H1 (cell line): Measurements from ENCODE around the gene FBXO28. TPM values are rescaled to one million over a fixed set of nuclear protein-coding genes. Genes with fewer than 3 reads are reported as not detected.

Experiments
- CTCF ChIA-PET: fragments of 300-600 bp; sonication (Branson Sonifier 250); formaldehyde crosslinking; loops from one replicate; lab custom pipeline; 2021; ENCODE audit not compliant: partially characterized antibody; lab: Charles Lee
- POLR2A ChIA-PET: fragments of 300-600 bp; sonication (Branson Sonifier 250); formaldehyde crosslinking; loops from one replicate; lab custom pipeline; 2021; ENCODE audit warnings: inconsistent platforms; ENCODE audit not compliant: partially characterized antibody; lab: Charles Lee
- DNase-seq, 2 experiments: peaks; one replicate each; pipeline versions ENCODE4 v3.0.0 to v3.0.0-alpha.2; 2010 to 2022; ENCODE audit warnings: low spot score in 2 of 2, low read depth in 1 of 2, mixed read lengths in 1 of 2
- FAIRE-seq: peaks from 2 replicates; lab custom pipeline; 2011; peaks lifted over from hg19 to GRCh38; lab: Jason Lieb, UNC
- H2AFZ ChIP-seq: 2 replicates; pipeline ENCODE4 v1.8.1; 2012; ENCODE audit warnings: low read length, inconsistent platforms
- H2AK5ac ChIP-seq: 2 replicates; pipeline ENCODE4 v1.6.1; 2013; ENCODE audit warnings: low read depth, low read length
- H2BK120ac ChIP-seq: replicated peaks from 2 replicates; pipeline ENCODE3; 2013; ENCODE audit warnings: low read depth, low read length, inconsistent platforms
- H2BK12ac ChIP-seq: 2 replicates; pipeline ENCODE4 v1.6.1; 2013; ENCODE audit warnings: low read depth, low read length
- H2BK15ac ChIP-seq: 2 replicates; pipeline ENCODE4 v1.6.1; 2013; ENCODE audit warnings: low read length
- H2BK20ac ChIP-seq: 2 replicates; pipeline ENCODE4 v1.6.1; 2013; ENCODE audit warnings: low read length
- H2BK5ac ChIP-seq: 2 replicates; pipeline ENCODE4 v1.6.1; 2013; ENCODE audit warnings: low read depth, low read length
- H3K14ac ChIP-seq: 2 replicates; pipeline ENCODE4 v1.6.1; 2013; ENCODE audit warnings: inconsistent platforms; ENCODE audit not compliant: insufficient read length
- H3K18ac ChIP-seq: 2 replicates; pipeline ENCODE4 v1.6.1; 2013; ENCODE audit warnings: low read length; ENCODE audit errors: extremely low read depth
- H3K23ac ChIP-seq: 2 replicates; pipeline ENCODE4 v1.6.1; 2013; ENCODE audit warnings: inconsistent platforms; ENCODE audit not compliant: insufficient read length
- H3K23me2 ChIP-seq: 2 replicates; pipeline ENCODE4 v1.6.1; 2013; ENCODE audit warnings: low read depth, low read length
- H3K27ac ChIP-seq: 2 replicates; pipeline ENCODE4 v1.6.1; 2011; ENCODE audit warnings: low read depth, low read length, inconsistent platforms
- H3K27me3 ChIP-seq, 4 experiments: replicated peaks in 1 of 4; 1 replicate in 1 of 4; 2 replicates in 3 of 4; pipeline versions ENCODE4 v1.6.1 to v1.8.1; 2011 to 2013; ENCODE audit warnings: low read length in 3 of 4, mild to moderate bottlenecking in 3 of 4, inconsistent platforms in 2 of 4, mixed read lengths in 2 of 4, moderate library complexity in 1 of 4; ENCODE audit not compliant: control insufficient read depth in 3 of 4, insufficient read depth in 3 of 4; ENCODE audit errors: extremely low read depth in 1 of 4
- H3K36me3 ChIP-seq, 4 experiments: 2 replicates each; pipeline versions ENCODE4 v1.6.1 to v1.8.1; 2011 to 2013; ENCODE audit warnings: mild to moderate bottlenecking in 4 of 4, low read length in 3 of 4, moderate library complexity in 2 of 4, control low read depth in 1 of 4, inconsistent platforms in 1 of 4; ENCODE audit not compliant: insufficient read depth in 4 of 4, control insufficient read depth in 2 of 4
- H3K4ac ChIP-seq: replicated peaks from 2 replicates; pipeline ENCODE3; 2013; ENCODE audit warnings: low read length, low read depth, mixed read lengths, inconsistent platforms; ENCODE audit not compliant: insufficient read length
- H3K4me1 ChIP-seq, 4 experiments: replicated peaks in 1 of 4; 1 replicate in 1 of 4; 2 replicates in 3 of 4; pipeline versions ENCODE4 v1.6.1 to v1.8.1; 2011 to 2013; ENCODE audit warnings: low read length in 3 of 4, inconsistent platforms in 2 of 4, mixed read lengths in 1 of 4; ENCODE audit not compliant: insufficient read depth in 4 of 4, control insufficient read depth in 3 of 4
- H3K4me2 ChIP-seq, 2 experiments: 2 replicates each; pipeline versions ENCODE4 v1.6.1 to v1.8.1; 2011 to 2013; ENCODE audit warnings: low read depth in 2 of 2, low read length in 2 of 2, control low read depth in 1 of 2, inconsistent platforms in 1 of 2, mild to moderate bottlenecking in 1 of 2; ENCODE audit not compliant: insufficient read depth in 1 of 2
- H3K4me3 ChIP-seq, 4 experiments: fragments of 200-600, 300-600 bp in 1 of 4; sonication (generic), shearing (Covaris generic), sonication (Bioruptor Twin) in 1 of 4; 2 replicates each; pipeline versions ENCODE4 v1.5.1 to v1.8.1; 2011 to 2016; ENCODE audit warnings: low read length in 4 of 4, low read depth in 3 of 4, control low read depth in 2 of 4, inconsistent platforms in 2 of 4, mild to moderate bottlenecking in 2 of 4, mixed read lengths in 1 of 4, moderate library complexity in 1 of 4; ENCODE audit not compliant: insufficient read depth in 2 of 4; ENCODE audit errors: extremely low read depth in 1 of 4
- H3K56ac ChIP-seq: replicated peaks from 2 replicates; pipeline ENCODE3; 2013; ENCODE audit warnings: low read depth, mild to moderate bottlenecking, mixed read lengths, low read length, inconsistent platforms; ENCODE audit not compliant: insufficient read length
- H3K79me1 ChIP-seq: 2 replicates; pipeline ENCODE4 v1.6.1; 2013; ENCODE audit warnings: low read depth, low read length, control low read depth
- H3K79me2 ChIP-seq, 2 experiments: 2 replicates each; pipeline versions ENCODE4 v1.6.1 to v1.8.1; 2012 to 2013; ENCODE audit warnings: low read length in 2 of 2, mild to moderate bottlenecking in 2 of 2, inconsistent platforms in 1 of 2; ENCODE audit not compliant: insufficient read depth in 2 of 2, control insufficient read depth in 1 of 2
- H3K9ac ChIP-seq, 4 experiments: replicated peaks in 1 of 4; 1 replicate in 1 of 4; 2 replicates in 3 of 4; pipeline versions ENCODE4 v1.6.1 to v1.8.1; 2011 to 2013; ENCODE audit warnings: low read depth in 3 of 4, low read length in 3 of 4, control low read depth in 2 of 4, mild to moderate bottlenecking in 2 of 4, moderate library complexity in 2 of 4, inconsistent platforms in 1 of 4; ENCODE audit errors: extremely low read depth in 1 of 4
- H3K9me3 ChIP-seq, 2 experiments: 2 replicates each; pipeline versions ENCODE4 v1.6.1 to v1.8.1; 2012 to 2013; ENCODE audit warnings: mild to moderate bottlenecking in 2 of 2, moderate library complexity in 2 of 2, control low read depth in 1 of 2, inconsistent platforms in 1 of 2, low read depth in 1 of 2, low read length in 1 of 2, mixed read lengths in 1 of 2; ENCODE audit not compliant: insufficient read depth in 2 of 2
- H4K20me1 ChIP-seq, 2 experiments: replicated peaks in 1 of 2; 2 replicates each; pipeline versions ENCODE3 to v1.8.1; 2011 to 2013; ENCODE audit warnings: inconsistent platforms in 2 of 2, low read length in 2 of 2, mild to moderate bottlenecking in 1 of 2; ENCODE audit not compliant: insufficient read depth in 2 of 2, control insufficient read depth in 1 of 2
- H4K5ac ChIP-seq: 2 replicates; pipeline ENCODE4 v1.6.1; 2013; ENCODE audit warnings: low read length, low read depth, mixed read lengths, inconsistent platforms; ENCODE audit not compliant: insufficient read length
- H4K8ac ChIP-seq: 2 replicates; pipeline ENCODE4 v1.8.0; 2013; ENCODE audit warnings: mild to moderate bottlenecking, moderate library complexity, low read length, inconsistent platforms; ENCODE audit not compliant: insufficient read depth; ENCODE audit errors: extremely low read depth
- H4K91ac ChIP-seq: replicated peaks from 2 replicates; pipeline ENCODE3; 2013; ENCODE audit warnings: low read length, mixed read lengths, inconsistent platforms; ENCODE audit not compliant: insufficient read length
- SIN3A ChIP-seq, 2 experiments: IDR thresholded peaks in 1 of 2; conservative IDR thresholded peaks in 1 of 2; 2 replicates each; pipeline ENCODE4 v1.6.1; 2011 to 2012; ENCODE audit warnings: low read length in 2 of 2, improper control_type of control experiment in 1 of 2, low read depth in 1 of 2, mild to moderate bottlenecking in 1 of 2
- WGBS, 2 experiments: shearing (Covaris generic) in 1 of 2; methylation state at CpG; one replicate each; pipeline versions ENCODE4 v1.1.6 to v1.1.7; 2013 to 2015; ENCODE audit warnings: low lambda C conversion rate in 2 of 2, mixed read lengths in 2 of 2, inconsistent platforms in 1 of 2, low coverage in 1 of 2, missing lambda C conversion rate in 1 of 2; ENCODE audit not compliant: insufficient replicate concordance in 2 of 2, insufficient coverage in 1 of 2, insufficient read length in 1 of 2; ENCODE audit errors: extremely low coverage in 1 of 2, missing lambda C conversion rate in 1 of 2; 5-methylcytosine and 5-hydroxymethylcytosine counted together
- polyA plus RNA-seq, 7 experiments: library from polyadenylated mRNA; depleted of rRNA in 3 of 7; stranded (reverse) in 5 of 7; unstranded in 2 of 7; fragments of >200 nt in 5 of 7; fragments of 200-250 nt in 2 of 7; gene quantifications; 1 replicate in 5 of 7; 2 replicates in 1 of 7; 4 replicates in 1 of 7; pipeline versions ENCODE4 v1.2.1 to v1.2.3, GENCODE V29; 2011 to 2013; ENCODE audit warnings: missing spikeins in 2 of 7, mixed read lengths in 2 of 7
- total RNA-seq: library from RNA; stranded (reverse); fragmentation: NEBNext Ultra II Directional; extraction: Animal tissue kit (Norgen Biotek cat#: 25700); gene quantifications from 2 replicates; pipeline ENCODE4 v1.2.1, GENCODE V29; 2021

The FBXO28 gene
- total and polyA plus RNA-seq, 2 of the 8 experiments (the other 6 are each of a cell fraction or from before 2014, with no cell fraction given): 10.3 to 42.5 TPM

- Histone ChIP-seq H3K4me3 (no peak overlapping the region), H3K14ac (no peak overlapping the region), H2AK5ac (no peak overlapping the region), H3K9me3 (no peaks in the 10 kb centered on the region; a peak in 1 of 4 replicates), H3K23ac (no peak overlapping the region), H3K4ac (no peak overlapping the region), H3K36me3 (no peaks in the 10 kb centered on the region), H2BK5ac (no peak overlapping the region), H3K79me2 (no peaks in the 10 kb centered on the region), H4K5ac (no peak overlapping the region), H4K8ac (no peak overlapping the region), H3K4me1 (no peaks in the 10 kb centered on the region), H4K20me1 (no peaks in the 10 kb centered on the region), H3K9ac (no peak overlapping the region), H4K91ac (no peak overlapping the region), H3K27ac (no peak overlapping the region), H3K4me2 (no peak overlapping the region), H2BK15ac (no peak overlapping the region), H2BK120ac (no peak overlapping the region), H3K18ac (no peak overlapping the region), H2BK12ac (no peak overlapping the region), H3K23me2 (0 out of 2 replicates have a peak, but pooled peaks cover 1% of the 10 kb centered on the region), H3K79me1 (no peaks in the 10 kb centered on the region), H2AFZ (no peak overlapping the region), H3K27me3 (no peaks in the 10 kb centered on the region), H2BK20ac (no peak overlapping the region), H3K56ac (no peak overlapping the region)
- no peak for TF ChIP-seq SIN3A (conservative IDR thresholded peaks at IDR 0.05 in 1 of 2, IDR thresholded peaks at IDR 0.05 in 1 of 2; ENCODE audit: low read depth in 1 of 2, low read length in 2 of 2)
- POLR2A ChIA-PET: no interaction called here
- WGBS, 2 experiments: 87% methylated on average over 1 of the region's 1 CpG; no CpG with 5 or more reads in 1 of the 2 experiments
- DNase-seq (no peak), FAIRE-seq (no peak)
- CTCF ChIA-PET: interaction anchor here (0.6 to 3.0 kb wide), 4 partner anchors 12 to 208 kb away, joined by 3 to 10 read pairs (median 6); no protein-coding TSS in a partner anchor
Measured at GRCh38 chr1:224095339-224095738, 18.6 kb upstream of the FBXO28 start.
